H9 (cell line): ENCODE data around the gene THBS2. TPM values are rescaled to one million over a fixed set of nuclear protein-coding genes. Genes with fewer than 3 reads are reported as not detected.

ENCODE experiments used
- DNase-seq: peaks from one replicate; pipeline ENCODE4 v3.0.0-alpha.2; 2017
- H2AFZ ChIP-seq: one replicate; pipeline ENCODE4 v1.6.1; 2013; ENCODE audit warnings: mild to moderate bottlenecking, low read length, control low read depth, moderate library complexity
- H2AK5ac ChIP-seq: 2 replicates; pipeline ENCODE4 v1.6.1; 2013; ENCODE audit warnings: low read length, control low read depth, mixed read lengths; ENCODE audit not compliant: insufficient read length
- H2BK120ac ChIP-seq: one replicate; pipeline ENCODE4 v1.6.1; 2013; ENCODE audit warnings: low read depth, mild to moderate bottlenecking, low read length, control low read depth, inconsistent platforms; ENCODE audit not compliant: poor library complexity, severe bottlenecking
- H2BK12ac ChIP-seq: 2 replicates; pipeline ENCODE4 v1.6.1; 2013; ENCODE audit warnings: low read length, control low read depth, mixed read lengths, low read depth; ENCODE audit not compliant: insufficient read length
- H2BK15ac ChIP-seq: 2 replicates; pipeline ENCODE4 v1.6.1; 2013; ENCODE audit warnings: low read depth, low read length, control low read depth
- H2BK20ac ChIP-seq: one replicate; pipeline ENCODE4 v1.6.1; 2013; ENCODE audit warnings: low read depth, mild to moderate bottlenecking, low read length, control low read depth, inconsistent platforms; ENCODE audit not compliant: poor library complexity, severe bottlenecking
- H2BK5ac ChIP-seq: 2 replicates; pipeline ENCODE4 v1.6.1; 2013; ENCODE audit warnings: low read length, control low read depth, mixed read lengths; ENCODE audit not compliant: insufficient read length
- H3K14ac ChIP-seq: 2 replicates; pipeline ENCODE4 v1.6.1; 2013; ENCODE audit warnings: low read length, control low read depth; ENCODE audit not compliant: insufficient read depth
- H3K18ac ChIP-seq: 2 replicates; pipeline ENCODE4 v1.6.1; 2013; ENCODE audit warnings: low read depth, mild to moderate bottlenecking, mixed read lengths, low read length, control low read depth; ENCODE audit not compliant: insufficient read length
- H3K23ac ChIP-seq: 2 replicates; pipeline ENCODE4 v1.6.1; 2013; ENCODE audit warnings: low read length, control low read depth, mixed read lengths, low read depth; ENCODE audit not compliant: insufficient read length
- H3K23me2 ChIP-seq: 2 replicates; pipeline ENCODE4 v1.6.1; 2013; ENCODE audit warnings: low read depth, mild to moderate bottlenecking, mixed read lengths, low read length, control low read depth; ENCODE audit not compliant: insufficient read length, poor library complexity, severe bottlenecking
- H3K27ac ChIP-seq: 2 replicates; pipeline ENCODE4 v1.5.1; 2013; ENCODE audit warnings: low read length, control low read depth, mixed read lengths, low read depth; ENCODE audit not compliant: insufficient read length
- H3K27me3 ChIP-seq: 2 replicates; pipeline ENCODE4 v1.6.1; 2013; ENCODE audit warnings: low read length, control low read depth, inconsistent platforms; ENCODE audit not compliant: insufficient read depth
- H3K4ac ChIP-seq: 2 replicates; pipeline ENCODE4 v1.6.1; 2013; ENCODE audit warnings: low read depth, mild to moderate bottlenecking, control low read depth, inconsistent platforms, low read length, moderate library complexity
- H3K4me1 ChIP-seq: 2 replicates; pipeline ENCODE4 v1.6.1; 2013; ENCODE audit warnings: low read length, control low read depth, inconsistent platforms; ENCODE audit not compliant: insufficient read depth
- H3K4me2 ChIP-seq: 2 replicates; pipeline ENCODE4 v1.6.1; 2013; ENCODE audit warnings: low read length, control low read depth, mixed read lengths; ENCODE audit not compliant: insufficient read length, insufficient read depth
- H3K56ac ChIP-seq: 2 replicates; pipeline ENCODE4 v1.6.1; 2013; ENCODE audit warnings: low read depth, mild to moderate bottlenecking, mixed read lengths, low read length, control low read depth; ENCODE audit not compliant: insufficient read length
- H3K79me1 ChIP-seq: 2 replicates; pipeline ENCODE4 v1.6.1; 2013; ENCODE audit warnings: low read depth, mild to moderate bottlenecking, moderate library complexity, low read length, control low read depth, inconsistent platforms; ENCODE audit not compliant: insufficient read depth, poor library complexity, severe bottlenecking
- H3K79me2 ChIP-seq: 2 replicates; pipeline ENCODE4 v1.6.1; 2013; ENCODE audit warnings: low read length, control low read depth, inconsistent platforms; ENCODE audit not compliant: insufficient read depth
- H3K9ac ChIP-seq: 2 replicates; pipeline ENCODE4 v1.6.1; 2013; ENCODE audit warnings: low read length, control low read depth, mixed read lengths; ENCODE audit not compliant: insufficient read length; ENCODE audit errors: extremely low read depth
- H3K9me3 ChIP-seq: one replicate; pipeline ENCODE4 v1.6.1; 2013; ENCODE audit warnings: low read depth, low read length, inconsistent platforms; ENCODE audit not compliant: control insufficient read depth
- H3T11ph ChIP-seq: one replicate; pipeline ENCODE4 v1.6.1; 2013; ENCODE audit warnings: mild to moderate bottlenecking, low read length, control low read depth, inconsistent platforms
- H4K20me1 ChIP-seq: one replicate; pipeline ENCODE4 v1.6.1; 2013; ENCODE audit not compliant: control insufficient read depth, insufficient read length, insufficient read depth
- H4K5ac ChIP-seq: 2 replicates; pipeline ENCODE4 v1.6.1; 2013; ENCODE audit warnings: low read depth, mild to moderate bottlenecking, mixed read lengths, low read length, control low read depth; ENCODE audit not compliant: insufficient read length
- H4K8ac ChIP-seq: replicated peaks from 2 replicates; pipeline ENCODE4 v1.6.1; 2013; ENCODE audit warnings: low read length, control low read depth, mixed read lengths, low read depth; ENCODE audit not compliant: insufficient read length
- H4K91ac ChIP-seq: 2 replicates; pipeline ENCODE4 v1.6.1; 2013; ENCODE audit warnings: low read depth, mild to moderate bottlenecking, moderate library complexity, mixed read lengths, low read length, control low read depth; ENCODE audit not compliant: insufficient read length
- H3K27ac Mint-ChIP-seq, 3 experiments: 2 replicates in 2 of 3; 3 replicates in 1 of 3; pipeline ENCODE4 v1.8.0; 2020 to 2021; ENCODE audit warnings: mixed read lengths in 3 of 3, mild to moderate bottlenecking in 1 of 3, moderate library complexity in 1 of 3
- H3K27me3 Mint-ChIP-seq: 2 replicates; pipeline ENCODE4 v1.8.0; 2021; ENCODE audit warnings: low read depth, mild to moderate bottlenecking, moderate library complexity, mixed read lengths
- H3K36me3 Mint-ChIP-seq, 3 experiments: 2 replicates in 2 of 3; 3 replicates in 1 of 3; pipeline ENCODE4 v1.8.0; 2020 to 2021; ENCODE audit warnings: low read depth in 3 of 3, mixed read lengths in 3 of 3; ENCODE audit not compliant: insufficient read depth in 1 of 3
- H3K4me1 Mint-ChIP-seq, 2 experiments: 2 replicates each; pipeline ENCODE4 v1.8.0; 2020; ENCODE audit warnings: mixed read lengths in 2 of 2
- H3K4me3 Mint-ChIP-seq, 2 experiments: 2 replicates in 1 of 2; 3 replicates in 1 of 2; pipeline ENCODE4 v1.8.0; 2020 to 2021; ENCODE audit warnings: mild to moderate bottlenecking in 2 of 2, mixed read lengths in 2 of 2, moderate library complexity in 1 of 2
- H3K9me3 Mint-ChIP-seq, 2 experiments: 2 replicates in 1 of 2; 3 replicates in 1 of 2; pipeline ENCODE4 v1.8.0; 2020; ENCODE audit warnings: mild to moderate bottlenecking in 2 of 2, mixed read lengths in 2 of 2, moderate library complexity in 1 of 2
- total RNA-seq: library from RNA; stranded (reverse); gene quantifications from 2 replicates; pipeline ENCODE4 v1.2.1, GENCODE V29; 2021
- TF ChIP-seq, protein P1 (sequence below): fragments of 200-600 bp; sonication (generic); conservative IDR thresholded peaks from 3 replicates; pipeline ENCODE4 v1.8.0; 2021; ENCODE audit warnings: antibody characterized with exemption, mild to moderate bottlenecking

The THBS2 gene
- total RNA-seq, 1 experiment from 2014 or later, result 14.7 TPM

DNA sequence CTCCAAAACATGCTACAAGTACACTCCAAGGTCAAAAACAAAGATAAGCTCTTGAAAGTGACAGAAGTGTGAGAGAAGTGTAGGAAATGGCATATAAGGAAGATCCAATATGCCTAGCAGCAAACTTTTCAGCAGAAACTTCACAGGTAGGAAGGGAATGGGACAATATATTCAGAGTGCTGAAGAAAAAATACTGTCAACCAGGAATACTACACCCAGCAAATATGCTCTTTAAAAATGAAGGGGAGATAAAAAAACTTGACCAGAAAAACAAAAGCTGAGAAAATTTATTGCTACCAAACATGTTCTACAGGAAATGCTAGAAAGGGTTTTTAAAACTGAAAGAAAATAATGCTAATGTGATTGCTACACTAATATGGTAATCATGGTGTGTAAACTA is 46.2 kb downstream of the THBS2 start:
- Histone ChIP-seq H2AK5ac (no peak overlapping the region), H3K9me3 (no peaks in the 10 kb centered on the region), H3K23ac (no peak overlapping the region), H4K5ac (no peak overlapping the region), H3K4me1 (no peaks in the 10 kb centered on the region), H3K56ac (no peak overlapping the region), H2AFZ (no peak overlapping the region), H3K27me3 (no peaks in the 10 kb centered on the region), H2BK5ac (no peak overlapping the region), H3K4me2 (no peak overlapping the region), H3K9ac (no peak overlapping the region), H4K20me1 (no peaks in the 10 kb centered on the region), H3K23me2 (no peaks in the 10 kb centered on the region), H4K8ac (no peak overlapping the region), H3K79me1 (no peaks in the 10 kb centered on the region), H2BK15ac (no peak overlapping the region), H3K27ac (no peak overlapping the region), H4K91ac (no peak overlapping the region), H3T11ph (no peak overlapping the region), H3K4ac (no peak overlapping the region), H2BK120ac (no peak overlapping the region), H3K18ac (no peak overlapping the region), H2BK20ac (no peak overlapping the region), H3K14ac (no peak overlapping the region), H3K79me2 (no peaks in the 10 kb centered on the region), H2BK12ac (no peak overlapping the region)
- DNase-seq, result no peak
- TF ChIP-seq, protein P1, sequence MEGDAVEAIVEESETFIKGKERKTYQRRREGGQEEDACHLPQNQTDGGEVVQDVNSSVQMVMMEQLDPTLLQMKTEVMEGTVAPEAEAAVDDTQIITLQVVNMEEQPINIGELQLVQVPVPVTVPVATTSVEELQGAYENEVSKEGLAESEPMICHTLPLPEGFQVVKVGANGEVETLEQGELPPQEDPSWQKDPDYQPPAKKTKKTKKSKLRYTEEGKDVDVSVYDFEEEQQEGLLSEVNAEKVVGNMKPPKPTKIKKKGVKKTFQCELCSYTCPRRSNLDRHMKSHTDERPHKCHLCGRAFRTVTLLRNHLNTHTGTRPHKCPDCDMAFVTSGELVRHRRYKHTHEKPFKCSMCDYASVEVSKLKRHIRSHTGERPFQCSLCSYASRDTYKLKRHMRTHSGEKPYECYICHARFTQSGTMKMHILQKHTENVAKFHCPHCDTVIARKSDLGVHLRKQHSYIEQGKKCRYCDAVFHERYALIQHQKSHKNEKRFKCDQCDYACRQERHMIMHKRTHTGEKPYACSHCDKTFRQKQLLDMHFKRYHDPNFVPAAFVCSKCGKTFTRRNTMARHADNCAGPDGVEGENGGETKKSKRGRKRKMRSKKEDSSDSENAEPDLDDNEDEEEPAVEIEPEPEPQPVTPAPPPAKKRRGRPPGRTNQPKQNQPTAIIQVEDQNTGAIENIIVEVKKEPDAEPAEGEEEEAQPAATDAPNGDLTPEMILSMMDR, result no peak
- Mint-ChIP-seq H3K9me3 (peaks cover 12 to 15% of the 10 kb centered on the region in 2 experiments), H3K4me1 (peaks cover 0 to 2% of the 10 kb centered on the region in 2 experiments; a peak in 1 of 4 replicates), H3K4me3 (no peak overlapping the region), H3K27me3 (no peaks in the 10 kb centered on the region), H3K27ac (no peak overlapping the region), H3K36me3 (peaks cover 4 to 18% (median 4%) of the 10 kb centered on the region in 3 experiments)
